ENCODE measurements around the gene HDAC5.
"Not testable (repeated sequence)": the region's sequence is repeated elsewhere in the genome, so short reads cannot be mapped to it uniquely, and the experiment has no call there.

HDAC5 gene

DNA sequence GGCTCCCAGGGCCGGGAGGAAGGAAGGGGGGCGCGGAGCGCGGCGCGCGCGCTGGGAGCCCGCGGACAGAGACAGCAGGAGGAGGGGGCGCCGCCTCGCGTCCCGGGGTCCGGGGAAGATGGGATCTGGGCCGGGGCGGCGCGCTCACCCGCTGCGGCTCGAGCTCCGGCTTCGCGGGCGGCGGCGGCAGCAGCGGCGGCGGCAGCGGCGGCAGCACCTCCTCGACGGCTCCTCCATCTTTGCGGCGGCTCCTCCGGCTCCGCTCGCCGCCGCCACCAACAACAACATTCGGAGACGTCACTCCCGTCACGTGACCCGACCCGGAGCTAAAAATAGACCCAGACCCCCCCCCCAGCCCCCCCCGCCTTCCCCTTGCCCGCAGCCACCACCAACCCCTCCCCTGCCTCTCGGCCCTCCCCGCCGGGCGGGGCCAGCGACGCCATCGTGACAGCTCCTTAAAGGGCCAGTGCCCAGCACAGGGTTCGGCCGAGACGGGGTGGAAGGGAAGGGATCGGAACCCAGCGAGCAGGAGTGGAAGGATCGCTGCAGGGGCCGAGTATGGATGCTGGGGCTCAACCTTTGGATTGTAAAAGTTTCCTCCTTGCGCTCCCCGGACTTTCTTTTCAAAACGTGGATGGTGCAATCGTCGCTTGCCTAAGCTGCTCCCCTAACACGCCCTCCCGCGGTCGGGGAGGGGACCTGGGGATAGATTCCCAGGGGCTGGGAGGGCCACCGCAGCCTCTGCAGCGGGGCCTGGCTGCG lies at the start of gene HDAC5:
HDAC5 (minus strand) TSS at position 286 of the 762 bp plus-strand sequence. CDS start 6,126 bp downstream, outside the sequence.
- peak; percentile 93 for DNase-seq (ENCODE audit: low spot score)

GRCh38 chr17:44171931-44172455 lies 48.6 kb upstream of the HDAC5 start:
- DNase-seq (ENCODE audit: low spot score), result no peak

GRCh38 chr17:44170499-44171201 lies 47.2 kb upstream of the HDAC5 start, which contains the start of gene ASB16:
ASB16 (plus strand) TSS chr17:44170704; CDS start chr17:44170790, 86 bp downstream.
- DNase-seq (ENCODE audit: low spot score), result no peak

GRCh38 chr17:44170135-44170498 lies 46.7 kb upstream of the HDAC5 start:
- DNase-seq (ENCODE audit: low spot score), result no peak

DNA sequence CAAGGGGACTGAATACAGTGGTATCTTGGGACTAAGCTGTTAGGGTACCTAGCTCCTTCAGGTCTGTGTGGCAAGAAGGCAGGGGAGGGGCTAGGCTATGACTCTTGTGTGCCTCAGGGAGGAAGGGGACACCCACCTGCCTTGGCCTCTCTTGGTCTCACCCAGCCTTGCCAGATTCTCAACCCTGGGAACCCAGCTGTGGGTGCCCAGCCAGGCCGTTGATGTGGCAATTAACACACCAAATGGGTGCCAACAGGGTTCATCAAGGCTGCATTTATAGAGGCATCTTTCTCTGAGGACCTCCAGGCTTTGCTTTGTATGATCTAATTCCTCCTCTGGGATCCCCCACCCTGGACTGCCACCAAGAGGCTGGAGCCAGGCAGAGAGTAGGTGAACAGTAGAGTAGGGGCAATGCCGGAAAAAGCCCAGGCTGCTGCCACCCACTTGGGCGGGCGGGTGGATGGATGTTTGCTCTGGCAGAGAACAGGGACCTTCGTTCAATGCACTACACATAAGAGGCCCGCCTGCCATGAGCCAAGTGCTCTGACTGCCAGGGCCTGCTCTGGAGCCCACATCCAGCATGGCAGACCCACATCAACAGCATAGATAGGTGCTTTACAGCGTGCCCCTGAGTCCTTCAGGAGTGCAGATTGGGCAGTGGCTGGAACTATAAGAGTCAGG lies 43.9 kb upstream of the HDAC5 start:
- DNase-seq (ENCODE audit: low spot score), result no peak

- DNase-seq (ENCODE audit: low spot score), result no peak
Measured at GRCh38 chr17:44164476-44164875, 41.0 kb upstream of the HDAC5 start.

GRCh38 chr17:44159519-44160210 lies 36.2 kb upstream of the HDAC5 start:
- no peak for DNase-seq (ENCODE audit: low spot score)

DNA sequence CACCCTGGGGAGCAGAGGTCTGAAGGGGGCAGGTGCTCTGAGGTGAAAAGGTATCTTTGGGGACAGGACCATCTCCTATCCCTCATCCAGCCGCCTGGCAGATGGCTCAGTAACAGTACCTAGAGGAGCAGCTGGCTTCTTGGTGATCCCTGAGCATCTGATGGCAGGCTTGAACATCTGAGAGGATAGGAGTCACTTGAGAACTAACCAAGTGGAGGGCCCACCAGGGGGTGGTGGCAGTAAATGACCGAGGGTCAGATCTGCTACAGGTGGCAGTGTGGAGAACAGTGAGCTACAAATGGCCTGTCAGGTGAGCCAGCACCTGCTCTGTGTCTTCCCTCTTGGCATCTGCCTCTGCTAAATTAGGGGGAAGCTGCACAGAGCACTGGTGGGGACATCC lies 32.0 kb upstream of the HDAC5 start:
- DNase-seq (ENCODE audit: low spot score), result no peak

DNA sequence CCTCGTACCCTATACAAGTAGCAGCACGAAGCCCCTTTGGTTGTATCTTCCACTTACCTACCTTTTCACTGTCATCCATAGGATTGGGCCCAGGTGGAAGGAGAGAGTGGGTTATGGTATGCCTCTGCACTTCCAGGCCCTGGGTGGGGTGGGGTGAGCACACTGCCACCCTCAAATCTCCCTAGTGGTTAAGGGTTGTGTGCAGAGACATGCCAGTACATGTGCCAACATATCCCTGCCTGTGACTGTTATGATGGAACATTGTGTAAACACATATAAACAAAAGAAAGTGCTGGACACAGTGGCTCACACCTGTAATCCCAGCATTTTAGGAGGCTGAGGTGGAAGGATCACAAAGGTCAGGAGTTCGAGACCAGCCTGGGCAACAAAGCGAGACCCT lies 29.4 kb upstream of the HDAC5 start:
- DNase-seq (ENCODE audit: low spot score), result no peak

DNA sequence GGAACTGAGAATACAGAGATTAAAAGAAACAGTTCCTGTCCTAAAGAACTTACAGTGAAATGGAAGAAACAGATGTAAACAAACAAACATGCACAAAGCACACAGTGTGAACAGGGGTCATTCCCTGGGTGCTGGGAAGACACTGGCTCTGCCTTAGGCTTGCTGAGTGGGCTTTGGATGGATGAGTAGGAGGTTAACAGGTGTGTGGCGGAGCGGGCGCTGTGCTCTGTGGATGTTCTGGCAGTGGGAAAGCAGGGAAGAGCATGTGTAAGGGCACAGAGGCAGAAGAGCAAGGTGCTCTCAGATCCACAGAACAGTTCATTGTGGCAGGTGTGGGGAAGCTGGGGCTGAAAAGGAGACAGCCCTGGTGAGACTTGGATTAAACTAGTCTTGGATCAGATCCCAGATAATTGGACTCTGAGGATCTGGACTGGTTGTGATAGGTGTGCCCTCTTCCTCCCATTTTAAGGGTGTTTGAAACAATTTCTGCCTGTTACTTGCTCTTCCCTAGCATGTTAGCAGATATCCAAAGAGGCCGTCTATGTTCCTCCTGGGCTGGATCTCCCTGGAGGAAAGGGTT lies 26.4 kb upstream of the HDAC5 start:
- DNase-seq (ENCODE audit: low spot score), result no peak

DNA sequence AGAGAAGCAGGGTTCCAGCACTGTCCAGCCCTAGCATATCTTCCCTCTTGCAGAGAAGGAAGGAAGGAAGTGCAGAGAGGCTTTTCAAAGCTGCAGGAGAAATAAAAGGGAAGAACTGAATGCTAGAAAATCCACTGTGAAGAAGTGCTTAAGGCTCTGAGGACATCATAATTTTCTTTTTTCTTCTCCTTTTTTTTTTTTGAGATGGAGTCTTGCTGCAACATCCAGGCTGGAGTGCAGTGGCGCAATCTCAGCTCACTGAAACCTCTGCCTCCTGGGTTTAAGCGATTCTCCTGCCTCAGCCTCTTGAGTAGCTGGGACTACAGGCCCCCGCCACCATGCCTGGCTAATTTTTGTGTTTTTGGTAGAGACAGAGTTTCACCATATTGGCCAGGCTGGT lies 25.6 kb upstream of the HDAC5 start:
- not testable (repeated sequence) for DNase-seq (ENCODE audit: low spot score)

GRCh38 chr17:44147812-44148211 lies 24.4 kb upstream of the HDAC5 start:
- DNase-seq (ENCODE audit: low spot score), result no peak

DNA sequence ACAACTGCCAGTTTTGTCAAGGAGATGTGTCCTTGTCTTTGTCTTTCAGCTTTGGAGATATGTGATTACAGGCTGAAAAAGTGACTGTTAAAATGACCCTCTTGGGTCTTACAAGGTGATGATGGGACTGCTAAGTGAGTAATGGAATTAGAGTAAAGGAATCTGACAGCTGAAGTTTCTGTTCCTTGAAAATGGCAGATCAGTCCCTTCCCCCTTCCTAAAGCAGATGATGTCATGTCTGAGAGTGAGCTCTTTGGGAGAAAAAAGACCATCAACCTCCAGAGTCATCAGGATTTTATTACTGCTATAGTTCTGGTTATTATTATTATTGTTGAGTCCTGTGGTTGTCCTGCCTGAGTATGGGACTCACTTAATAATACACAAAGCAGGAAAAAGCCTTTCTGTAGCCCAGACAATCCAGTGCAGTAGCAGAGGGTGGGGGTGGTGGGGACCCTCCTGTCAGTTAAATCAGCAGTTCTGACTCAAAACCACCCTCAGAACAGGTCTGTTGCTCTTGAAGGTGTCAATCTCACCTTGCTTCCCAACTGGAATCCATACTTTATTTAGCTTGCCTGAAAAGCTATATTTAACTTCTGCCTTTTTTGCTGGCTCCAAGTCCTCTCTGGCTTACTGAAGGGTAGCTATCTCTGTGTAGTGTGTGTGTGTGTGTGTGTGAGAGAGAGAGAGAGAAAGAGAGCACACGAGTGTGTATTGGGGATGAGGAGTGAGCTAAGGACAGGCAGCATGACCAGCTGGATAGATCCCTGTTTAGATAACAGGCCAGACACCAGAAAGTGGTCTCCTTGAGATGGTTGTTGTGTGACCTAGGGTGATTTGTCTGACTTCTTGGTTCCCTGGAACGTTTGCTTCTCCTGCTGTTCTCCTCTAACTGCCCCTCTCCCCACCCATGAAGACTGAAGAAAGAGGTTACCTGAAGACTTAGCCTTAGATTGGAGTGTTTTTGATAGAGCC lies 23.2 kb upstream of the HDAC5 start:
- no peak for DNase-seq (ENCODE audit: low spot score)

DNA sequence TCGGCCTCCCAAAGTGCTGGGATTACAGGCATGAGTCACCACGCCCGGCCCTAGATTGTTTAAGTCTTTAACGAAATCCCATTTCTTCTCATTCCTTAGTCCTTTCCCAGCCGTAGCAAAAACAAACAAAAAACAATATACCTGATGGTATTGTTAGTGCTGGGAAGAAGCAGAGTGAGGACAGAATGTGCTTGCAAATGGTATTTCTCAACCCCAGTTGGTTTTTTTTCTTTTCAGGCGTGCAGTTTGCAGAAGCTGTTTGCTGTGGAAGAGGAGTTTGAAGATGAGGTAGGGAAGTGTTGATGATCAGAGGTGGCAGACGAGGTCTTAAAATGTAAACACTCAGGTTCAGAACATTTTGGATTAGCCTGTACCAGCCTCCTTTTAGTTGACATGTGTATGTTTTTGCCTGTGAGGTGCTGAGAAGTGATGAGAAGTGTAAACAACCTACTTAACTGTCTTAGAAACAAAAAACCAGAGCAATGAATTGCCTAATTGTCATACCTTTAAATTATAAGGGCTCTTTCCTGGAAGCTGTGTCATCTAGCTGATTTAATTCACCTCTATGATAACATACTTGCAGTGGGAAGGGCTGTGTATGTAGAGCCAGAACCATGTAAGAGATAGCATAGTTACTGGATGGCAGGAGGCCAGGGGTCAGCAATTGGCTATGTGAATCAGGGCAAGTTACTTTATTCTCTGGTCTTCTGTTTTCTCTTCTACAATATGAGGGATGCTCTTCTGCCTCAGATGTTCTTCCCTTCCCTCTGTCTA lies 21.7 kb upstream of the HDAC5 start:
- no peak for DNase-seq (ENCODE audit: low spot score)

- DNase-seq (ENCODE audit: low spot score), result not testable (repeated sequence)
Measured at GRCh38 chr17:44143921-44144320, 20.5 kb upstream of the HDAC5 start.

GRCh38 chr17:44137891-44138709 lies 14.7 kb upstream of the HDAC5 start:
- peak; percentile 91 for DNase-seq (ENCODE audit: low spot score)

DNA sequence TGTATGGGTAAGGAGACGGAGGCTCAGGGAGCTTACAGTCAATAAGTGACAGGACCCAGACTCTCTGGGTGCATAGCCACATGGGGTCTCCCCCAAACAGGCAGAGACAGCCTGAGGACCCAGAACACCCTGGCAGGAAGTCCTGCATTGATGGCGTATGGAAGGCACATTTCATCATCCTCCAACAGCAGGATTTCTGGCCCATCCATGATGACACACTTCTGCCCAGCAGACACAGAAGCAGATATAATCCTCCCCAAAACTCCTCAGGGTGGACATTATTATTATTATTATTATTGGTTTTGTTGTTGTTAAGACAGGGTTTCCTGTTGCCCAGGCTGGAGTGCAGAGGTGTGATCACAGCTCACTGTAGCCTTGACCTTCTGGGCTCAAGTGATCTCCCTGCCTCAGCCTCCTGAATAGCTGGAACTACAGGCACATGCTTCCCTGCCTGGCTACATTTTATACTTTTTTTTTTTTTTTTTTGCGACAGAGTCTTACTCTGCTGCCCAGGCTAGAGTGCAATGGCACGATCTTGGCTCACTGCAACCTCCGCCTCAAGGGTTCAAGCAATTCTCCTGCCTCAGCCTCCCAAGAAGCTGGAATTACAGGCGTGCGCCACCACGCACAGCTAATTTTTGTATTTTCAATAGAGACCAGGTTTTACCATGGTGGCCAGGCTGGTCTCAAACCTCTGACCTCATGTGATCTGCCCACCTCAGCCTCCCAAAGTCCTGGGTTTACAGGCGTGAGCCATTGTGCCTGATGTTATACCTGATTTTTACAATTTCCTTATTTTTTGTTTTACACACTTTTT lies 11.5 kb upstream of the HDAC5 start:
- no peak for DNase-seq (ENCODE audit: low spot score)

GRCh38 chr17:44133918-44134476 lies 10.6 kb upstream of the HDAC5 start:
- no peak for DNase-seq (ENCODE audit: low spot score)

Measured in LoVo (cell line).